Panc1 (cell line): Measurements from ENCODE around the gene F2R.

Experiments used
- POLR2AphosphoS5 ChIP-seq: IDR thresholded peaks from 2 replicates; pipeline ENCODE4 v1.6.1; 2012; ENCODE audit warnings: mild to moderate bottlenecking, low read depth, low read length, moderate library complexity
- TCF7L2 ChIP-seq: IDR thresholded peaks from 2 replicates; pipeline ENCODE4 v1.6.1; 2011; ENCODE audit warnings: mild to moderate bottlenecking, low read depth, low read length, inconsistent platforms
- TF ChIP-seq, protein P1 (sequence below): fragments of 450-650 bp; IDR thresholded peaks from 2 replicates; pipeline ENCODE4 v1.5.1; 2017; ENCODE audit warnings: mild to moderate bottlenecking
- TF ChIP-seq, protein P2 (sequence below), 2 experiments: IDR thresholded peaks; 2 replicates each; pipeline ENCODE4 v1.6.1; 2011 to 2012; ENCODE audit warnings: low read depth in 2 of 2, control low read depth in 1 of 2, low read length in 1 of 2, mild to moderate bottlenecking in 1 of 2, moderate library complexity in 1 of 2; ENCODE audit not compliant: insufficient read depth in 1 of 2

DNA sequence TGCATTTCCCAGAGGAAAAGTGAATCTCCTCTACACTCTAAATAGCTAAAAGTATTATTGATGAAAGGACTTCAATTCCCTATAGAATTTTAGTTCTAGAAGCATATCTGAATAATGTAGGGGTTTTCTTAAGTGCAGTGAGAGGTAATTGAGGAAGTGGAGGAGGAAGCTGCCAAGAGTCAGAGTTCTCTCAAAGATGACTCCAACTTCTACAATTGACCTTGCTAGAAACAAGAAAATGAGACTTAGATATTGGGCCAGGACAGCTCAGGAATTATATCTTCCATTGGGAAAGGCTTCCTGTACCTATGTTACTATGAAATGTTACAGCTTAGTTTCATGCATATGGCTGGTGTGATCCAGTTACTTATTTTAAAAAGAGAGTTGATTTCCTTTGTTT, 10.4 kb upstream of the F2R start:
- TF ChIP-seq, protein P1, sequence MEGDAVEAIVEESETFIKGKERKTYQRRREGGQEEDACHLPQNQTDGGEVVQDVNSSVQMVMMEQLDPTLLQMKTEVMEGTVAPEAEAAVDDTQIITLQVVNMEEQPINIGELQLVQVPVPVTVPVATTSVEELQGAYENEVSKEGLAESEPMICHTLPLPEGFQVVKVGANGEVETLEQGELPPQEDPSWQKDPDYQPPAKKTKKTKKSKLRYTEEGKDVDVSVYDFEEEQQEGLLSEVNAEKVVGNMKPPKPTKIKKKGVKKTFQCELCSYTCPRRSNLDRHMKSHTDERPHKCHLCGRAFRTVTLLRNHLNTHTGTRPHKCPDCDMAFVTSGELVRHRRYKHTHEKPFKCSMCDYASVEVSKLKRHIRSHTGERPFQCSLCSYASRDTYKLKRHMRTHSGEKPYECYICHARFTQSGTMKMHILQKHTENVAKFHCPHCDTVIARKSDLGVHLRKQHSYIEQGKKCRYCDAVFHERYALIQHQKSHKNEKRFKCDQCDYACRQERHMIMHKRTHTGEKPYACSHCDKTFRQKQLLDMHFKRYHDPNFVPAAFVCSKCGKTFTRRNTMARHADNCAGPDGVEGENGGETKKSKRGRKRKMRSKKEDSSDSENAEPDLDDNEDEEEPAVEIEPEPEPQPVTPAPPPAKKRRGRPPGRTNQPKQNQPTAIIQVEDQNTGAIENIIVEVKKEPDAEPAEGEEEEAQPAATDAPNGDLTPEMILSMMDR = no peak
- no peak for TF ChIP-seq POLR2AphosphoS5
- TF ChIP-seq, protein P2, sequence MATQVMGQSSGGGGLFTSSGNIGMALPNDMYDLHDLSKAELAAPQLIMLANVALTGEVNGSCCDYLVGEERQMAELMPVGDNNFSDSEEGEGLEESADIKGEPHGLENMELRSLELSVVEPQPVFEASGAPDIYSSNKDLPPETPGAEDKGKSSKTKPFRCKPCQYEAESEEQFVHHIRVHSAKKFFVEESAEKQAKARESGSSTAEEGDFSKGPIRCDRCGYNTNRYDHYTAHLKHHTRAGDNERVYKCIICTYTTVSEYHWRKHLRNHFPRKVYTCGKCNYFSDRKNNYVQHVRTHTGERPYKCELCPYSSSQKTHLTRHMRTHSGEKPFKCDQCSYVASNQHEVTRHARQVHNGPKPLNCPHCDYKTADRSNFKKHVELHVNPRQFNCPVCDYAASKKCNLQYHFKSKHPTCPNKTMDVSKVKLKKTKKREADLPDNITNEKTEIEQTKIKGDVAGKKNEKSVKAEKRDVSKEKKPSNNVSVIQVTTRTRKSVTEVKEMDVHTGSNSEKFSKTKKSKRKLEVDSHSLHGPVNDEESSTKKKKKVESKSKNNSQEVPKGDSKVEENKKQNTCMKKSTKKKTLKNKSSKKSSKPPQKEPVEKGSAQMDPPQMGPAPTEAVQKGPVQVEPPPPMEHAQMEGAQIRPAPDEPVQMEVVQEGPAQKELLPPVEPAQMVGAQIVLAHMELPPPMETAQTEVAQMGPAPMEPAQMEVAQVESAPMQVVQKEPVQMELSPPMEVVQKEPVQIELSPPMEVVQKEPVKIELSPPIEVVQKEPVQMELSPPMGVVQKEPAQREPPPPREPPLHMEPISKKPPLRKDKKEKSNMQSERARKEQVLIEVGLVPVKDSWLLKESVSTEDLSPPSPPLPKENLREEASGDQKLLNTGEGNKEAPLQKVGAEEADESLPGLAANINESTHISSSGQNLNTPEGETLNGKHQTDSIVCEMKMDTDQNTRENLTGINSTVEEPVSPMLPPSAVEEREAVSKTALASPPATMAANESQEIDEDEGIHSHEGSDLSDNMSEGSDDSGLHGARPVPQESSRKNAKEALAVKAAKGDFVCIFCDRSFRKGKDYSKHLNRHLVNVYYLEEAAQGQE (IDR thresholded peaks at IDR 0.05; ENCODE audit: insufficient read depth in 1 of 2, low read depth in 2 of 2, low read length in 1 of 2) = no peak
- TF ChIP-seq TCF7L2 = no peak
